Smooth muscle cell (in vitro differentiated cells): ENCODE data around the gene MFSD6L. TPM values are rescaled to one million over a fixed set of nuclear protein-coding genes. Genes with fewer than 3 reads are reported as not detected.

Source experiments
- DNase-seq: peaks from one replicate; lab custom pipeline; 2025; ENCODE audit not compliant: unreplicated experiment; lab: John Stamatoyannopoulos, UW
- H2AFZ ChIP-seq: fragments of 200-600 bp; sonication (generic); 2 replicates; pipeline ENCODE4 v1.6.0; 2016; ENCODE audit warnings: antibody characterized with exemption, low read depth, mild to moderate bottlenecking
- H3F3A ChIP-seq: fragments of 200-600 bp; sonication (generic); 2 replicates; pipeline ENCODE4 v1.6.0; 2017; ENCODE audit warnings: antibody characterized with exemption, low read depth
- H3K27ac ChIP-seq: fragments of 200-600 bp; sonication (generic); 2 replicates; pipeline ENCODE4 v1.5.1; 2016; ENCODE audit warnings: low read depth, mild to moderate bottlenecking
- H3K27me3 ChIP-seq: fragments of 200-600 bp; sonication (generic); 2 replicates; pipeline ENCODE4 v1.6.1; 2016; ENCODE audit warnings: low read depth, mild to moderate bottlenecking
- H3K36me3 ChIP-seq: fragments of 200-600 bp; sonication (generic); 2 replicates; pipeline ENCODE4 v1.5.1; 2016; ENCODE audit warnings: low read depth
- H3K4me1 ChIP-seq: fragments of 200-600 bp; sonication (generic); 2 replicates; pipeline ENCODE4 v1.5.1; 2016; ENCODE audit warnings: low read depth
- H3K4me2 ChIP-seq: fragments of 200-600 bp; sonication (generic); 2 replicates; pipeline ENCODE4 v1.6.0; 2016; ENCODE audit warnings: mild to moderate bottlenecking
- H3K4me3 ChIP-seq: fragments of 200-600 bp; sonication (generic); 2 replicates; pipeline ENCODE4 v1.5.1; 2016; ENCODE audit warnings: mild to moderate bottlenecking
- H3K79me2 ChIP-seq: fragments of 200-600 bp; sonication (generic); 2 replicates; pipeline ENCODE4 v1.6.0; 2016; ENCODE audit warnings: low read depth, mild to moderate bottlenecking
- H3K9ac ChIP-seq: fragments of 200-600 bp; sonication (generic); 2 replicates; pipeline ENCODE4 v1.6.0; 2016; ENCODE audit warnings: low read depth
- H3K9me3 ChIP-seq: fragments of 200-600 bp; sonication (generic); replicated peaks from 2 replicates; pipeline ENCODE4 v1.5.1; 2016; ENCODE audit warnings: low read depth
- H4K20me1 ChIP-seq: fragments of 200-600 bp; sonication (generic); 2 replicates; pipeline ENCODE4 v1.6.0; 2016; ENCODE audit warnings: low read depth
- CTCF ChIP-seq: fragments of 200-600 bp; sonication (generic); IDR thresholded peaks from 2 replicates; pipeline ENCODE4 v1.5.1; 2017; ENCODE audit warnings: borderline replicate concordance, mild to moderate bottlenecking, antibody characterized with exemption; ENCODE audit not compliant: insufficient read depth, poor library complexity, severe bottlenecking
- WGBS: methylation state at CpG from one replicate; pipeline ENCODE4 v1.1.7; 2016; ENCODE audit warnings: low lambda C conversion rate; 5-methylcytosine and 5-hydroxymethylcytosine counted together
- polyA plus RNA-seq: library from polyadenylated mRNA; unstranded; fragments of >200 nt; fragmentation: Nextera tagmentation; extraction: Ambion mirVana; gene quantifications from 2 replicates; pipeline ENCODE4 v1.2.1, GENCODE V29; 2016
- total RNA-seq: library from RNA; depleted of rRNA; stranded (reverse); fragments of >200 nt; gene quantifications from 2 replicates; pipeline ENCODE4 v1.2.3, GENCODE V29; 2014

Gene MFSD6L
- total and polyA plus RNA-seq, 2 experiments from 2014 or later, result 0.13 TPM; not detected in 1

GRCh38 chr17:8844229-8845218 is 45.4 kb upstream of the MFSD6L start:
- H3K4me2 ChIP-seq, result no peak overlapping the region
- no peak overlapping the region for H3K9ac ChIP-seq
- no peaks in the 10 kb centered on the region for H3K27me3 ChIP-seq
- H4K20me1 ChIP-seq, result no peaks in the 10 kb centered on the region
- no peak for TF ChIP-seq CTCF
- H3K79me2 ChIP-seq, result no peaks in the 10 kb centered on the region
- H2AFZ ChIP-seq, result no peak overlapping the region
- H3K4me3 ChIP-seq, result no peak overlapping the region
- peaks cover 7% of the 10 kb centered on the region for H3F3A ChIP-seq
- H3K27ac ChIP-seq, result no peak overlapping the region
- H3K4me1 ChIP-seq, result no peaks in the 10 kb centered on the region
- no peaks in the 10 kb centered on the region for H3K36me3 ChIP-seq
- 90% methylated on average over 9 of the region's 9 CpGs for WGBS
- DNase-seq, result no peak
- no peaks in the 10 kb centered on the region for H3K9me3 ChIP-seq

GRCh38 chr17:8843344-8843743 is 44.2 kb upstream of the MFSD6L start:
- peaks cover 7% of the 10 kb centered on the region for H3F3A ChIP-seq

GRCh38 chr17:8841844-8842243 is 42.7 kb upstream of the MFSD6L start:
- H3K4me1 ChIP-seq, result no peaks in the 10 kb centered on the region
- H3K27me3 ChIP-seq, result no peaks in the 10 kb centered on the region
- no peaks in the 10 kb centered on the region for H3K9me3 ChIP-seq
- H3K79me2 ChIP-seq, result no peaks in the 10 kb centered on the region
- H3K36me3 ChIP-seq, result no peaks in the 10 kb centered on the region
- no peak overlapping the region for H2AFZ ChIP-seq
- H3K27ac ChIP-seq, result no peak overlapping the region
- H3K9ac ChIP-seq, result no peak overlapping the region
- 100% methylated on average over 3 of the region's 4 CpGs for WGBS
- peaks cover 7% of the 10 kb centered on the region for H3F3A ChIP-seq
- H3K4me2 ChIP-seq, result no peak overlapping the region
- DNase-seq, result no peak
- no peak for TF ChIP-seq CTCF
- no peak overlapping the region for H3K4me3 ChIP-seq
- no peaks in the 10 kb centered on the region for H4K20me1 ChIP-seq

More at GRCh38 chr17:8843344-8843743, 44.2 kb upstream of the MFSD6L start:
- no peak for TF ChIP-seq CTCF
- Histone ChIP-seq H3K9me3 (no peaks in the 10 kb centered on the region), H4K20me1 (no peaks in the 10 kb centered on the region), H2AFZ (no peak overlapping the region), H3K4me1 (no peaks in the 10 kb centered on the region), H3K9ac (no peak overlapping the region), H3K27me3 (no peaks in the 10 kb centered on the region), H3K36me3 (no peaks in the 10 kb centered on the region), H3K4me2 (no peak overlapping the region), H3K79me2 (no peaks in the 10 kb centered on the region), H3K27ac (no peak overlapping the region), H3K4me3 (no peak overlapping the region)
- 55% methylated on average over 2 of the region's 2 CpGs for WGBS
- DNase-seq, result no peak
